Measurements from ENCODE around the gene AOAH.
"Not testable (repeated sequence)": the region's sequence is repeated elsewhere in the genome, so short reads cannot be mapped to it uniquely, and the experiment has no call there.

The AOAH gene

GRCh38 chr7:36469236-36469635 is 255.1 kb downstream of the AOAH start:
- no peak for DNase-seq (ENCODE audit: low spot score)

GRCh38 chr7:36468370-36469101 is 255.8 kb downstream of the AOAH start:
- DNase-seq (ENCODE audit: low spot score) = no peak

- DNase-seq (ENCODE audit: low spot score) = not testable (repeated sequence)
Observed at GRCh38 chr7:36466001-36466400, 258.3 kb downstream of the AOAH start.

GRCh38 chr7:36464271-36464670 is 260.0 kb downstream of the AOAH start:
- DNase-seq (ENCODE audit: low spot score) = no peak

All from LoVo (cell line).